KOPT-K1 (cell line): ENCODE data around the gene NOM1.
"Not testable (repeated sequence)": the region's sequence is repeated elsewhere in the genome, so short reads cannot be mapped to it uniquely, and the experiment has no call there.

ENCODE experiments used
- H3K27ac ChIP-seq: fragments of 200-600 bp; sonication (generic); 2 replicates; pipeline ENCODE4 v1.5.1; 2016; ENCODE audit warnings: antibody characterized with exemption, mild to moderate bottlenecking, low read depth, low read length; ENCODE audit not compliant: poor library complexity, severe bottlenecking
- H3K36me3 ChIP-seq: fragments of 200-600 bp; sonication (generic); 2 replicates; pipeline ENCODE4 v1.5.1; 2017; ENCODE audit warnings: antibody characterized with exemption, mild to moderate bottlenecking, low read length, moderate library complexity; ENCODE audit not compliant: insufficient read depth
- H3K9me3 ChIP-seq: fragments of 200-600 bp; sonication (generic); 2 replicates; pipeline ENCODE4 v1.5.1; 2017; ENCODE audit warnings: antibody characterized with exemption, low read length, mild to moderate bottlenecking; ENCODE audit not compliant: insufficient read depth, poor library complexity, severe bottlenecking

Gene NOM1

DNA sequence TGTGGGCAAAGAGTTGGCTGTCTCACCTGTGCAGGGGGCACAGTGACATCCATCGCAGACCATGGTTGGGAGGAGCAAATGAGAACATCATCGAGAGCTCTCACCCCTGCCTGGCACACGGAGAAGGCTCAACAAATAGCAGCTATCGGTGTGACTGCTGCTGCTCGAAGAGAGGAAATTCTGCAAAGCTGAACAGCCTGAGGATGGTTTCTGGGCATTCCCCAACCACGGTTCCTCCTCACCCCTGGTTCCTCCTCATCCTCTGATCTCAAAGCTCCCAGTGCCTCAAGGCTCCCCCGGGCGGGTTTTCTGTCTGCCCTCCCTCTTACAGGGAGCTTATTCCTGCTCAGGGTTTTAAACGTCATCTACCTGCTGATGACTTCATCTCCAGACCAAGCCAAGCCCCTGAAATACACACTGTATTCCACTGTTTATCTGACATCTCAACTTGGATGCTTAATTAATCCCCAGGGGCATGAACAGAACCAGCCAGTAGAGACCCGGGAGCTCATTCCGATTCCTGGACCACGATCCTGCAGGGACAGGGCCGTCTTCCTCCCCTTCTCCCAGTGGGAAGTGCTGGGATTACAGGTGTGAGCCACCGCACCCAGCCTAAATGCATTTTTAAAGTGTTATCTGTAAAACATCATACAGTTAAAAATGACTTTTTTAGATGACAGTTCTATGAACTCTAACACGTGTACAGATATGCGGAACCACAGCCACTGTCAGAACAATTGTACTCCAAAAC lies 19.5 kb upstream of the NOM1 start:
- Histone ChIP-seq H3K9me3 (no peaks in the 10 kb centered on the region), H3K36me3 (no peaks in the 10 kb centered on the region), H3K27ac (no peak overlapping the region)

DNA sequence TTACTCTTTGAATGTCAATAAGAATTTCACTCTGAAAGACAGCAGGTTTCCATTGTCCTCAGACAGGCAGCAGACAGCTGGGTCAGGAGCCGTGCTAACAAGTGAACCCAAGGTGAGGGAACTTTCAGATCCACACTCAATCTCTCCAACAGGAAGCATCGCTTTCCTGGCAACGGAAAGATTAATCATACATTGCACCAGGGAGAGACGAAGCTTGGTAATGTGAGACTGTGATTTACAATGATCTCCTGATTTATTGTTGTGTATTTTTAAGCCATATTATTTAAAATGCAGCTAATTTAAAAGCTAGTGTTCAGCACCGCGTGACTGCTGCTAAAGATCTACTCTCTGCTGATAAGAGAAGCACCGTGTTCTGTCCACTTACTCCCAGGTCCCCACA lies 17.5 kb upstream of the NOM1 start:
- H3K9me3 ChIP-seq = no peaks in the 10 kb centered on the region
- no peak overlapping the region for H3K27ac ChIP-seq
- H3K36me3 ChIP-seq = no peaks in the 10 kb centered on the region

DNA sequence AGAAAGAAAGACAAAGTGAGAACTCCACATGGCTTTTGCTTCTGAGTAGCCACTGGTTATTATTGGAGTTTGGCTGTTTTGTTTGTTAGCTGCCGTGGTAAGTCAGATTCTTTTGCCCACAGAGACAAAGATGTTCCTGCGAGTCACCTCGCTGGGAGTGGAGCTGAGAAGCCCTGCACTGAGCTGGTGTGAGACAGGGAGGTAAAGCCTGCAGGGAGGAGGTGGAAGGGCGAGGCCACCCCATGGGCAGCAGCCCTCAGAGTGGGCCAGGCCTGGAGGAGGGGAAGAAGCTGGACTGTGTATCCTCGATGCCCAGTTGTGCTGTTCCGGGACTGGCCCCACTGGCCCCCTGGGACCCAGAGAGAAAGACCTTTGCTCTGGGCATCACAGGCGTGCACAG lies 14.3 kb upstream of the NOM1 start:
- peaks cover under 1% of the 10 kb centered on the region for H3K9me3 ChIP-seq
- no peak overlapping the region for H3K27ac ChIP-seq
- no peaks in the 10 kb centered on the region for H3K36me3 ChIP-seq

DNA sequence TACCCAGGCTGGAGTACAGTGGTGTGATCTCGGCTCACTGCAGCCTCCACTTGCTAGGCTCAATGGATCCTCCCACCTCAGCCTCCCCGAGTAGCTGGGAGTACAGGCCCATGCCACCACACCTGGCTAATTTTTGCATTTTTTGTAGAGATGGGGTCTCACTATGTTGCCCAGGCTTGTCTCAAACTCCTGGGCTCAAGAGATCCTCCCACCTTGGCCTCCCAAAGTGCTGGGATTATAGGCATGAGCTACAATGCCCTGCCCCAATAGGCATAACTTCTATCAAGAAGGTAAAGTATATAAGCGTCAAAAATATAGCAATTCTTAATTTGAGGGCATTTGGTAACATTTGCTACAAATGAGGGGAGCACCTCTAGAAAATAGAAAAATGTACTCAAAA lies 12.7 kb upstream of the NOM1 start:
- H3K36me3 ChIP-seq, H3K27ac ChIP-seq: not testable (repeated sequence)
- peaks cover 15% of the 10 kb centered on the region for H3K9me3 ChIP-seq

DNA sequence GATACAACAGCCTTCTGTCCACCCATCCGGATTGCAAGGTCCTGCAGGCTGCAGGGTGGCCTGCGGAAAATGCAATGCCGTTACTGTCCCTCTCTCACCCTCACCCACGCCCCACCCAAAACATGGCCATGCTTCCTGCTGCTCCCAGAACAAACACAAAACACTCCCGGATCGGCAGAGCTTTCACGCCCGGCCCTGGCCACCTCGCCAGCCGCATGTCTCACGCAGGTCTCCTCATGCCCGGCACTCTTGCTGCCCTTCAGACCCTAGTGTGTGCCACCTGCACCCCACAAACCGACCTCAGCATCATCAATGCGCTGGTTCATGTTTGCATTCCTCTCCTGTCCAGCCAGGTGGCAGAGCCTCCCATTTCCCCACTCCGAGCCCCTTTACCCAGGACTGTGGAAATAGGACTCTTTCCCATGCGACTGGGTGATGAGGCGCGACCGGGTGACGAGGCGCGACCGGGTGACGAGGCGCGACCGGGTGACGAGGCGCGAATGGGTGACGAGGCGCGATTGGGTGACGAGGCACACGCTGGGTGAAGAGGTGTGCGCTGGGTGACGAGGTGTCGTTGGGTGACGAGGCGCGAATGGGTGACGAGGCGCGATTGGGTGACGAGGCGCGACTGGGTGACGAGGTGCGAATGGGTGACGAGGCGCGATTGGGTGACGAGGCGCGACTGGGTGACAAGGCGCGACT lies 8.9 kb upstream of the NOM1 start:
- peaks cover 24% of the 10 kb centered on the region for H3K9me3 ChIP-seq
- no peaks in the 10 kb centered on the region for H3K36me3 ChIP-seq
- no peak overlapping the region for H3K27ac ChIP-seq

DNA sequence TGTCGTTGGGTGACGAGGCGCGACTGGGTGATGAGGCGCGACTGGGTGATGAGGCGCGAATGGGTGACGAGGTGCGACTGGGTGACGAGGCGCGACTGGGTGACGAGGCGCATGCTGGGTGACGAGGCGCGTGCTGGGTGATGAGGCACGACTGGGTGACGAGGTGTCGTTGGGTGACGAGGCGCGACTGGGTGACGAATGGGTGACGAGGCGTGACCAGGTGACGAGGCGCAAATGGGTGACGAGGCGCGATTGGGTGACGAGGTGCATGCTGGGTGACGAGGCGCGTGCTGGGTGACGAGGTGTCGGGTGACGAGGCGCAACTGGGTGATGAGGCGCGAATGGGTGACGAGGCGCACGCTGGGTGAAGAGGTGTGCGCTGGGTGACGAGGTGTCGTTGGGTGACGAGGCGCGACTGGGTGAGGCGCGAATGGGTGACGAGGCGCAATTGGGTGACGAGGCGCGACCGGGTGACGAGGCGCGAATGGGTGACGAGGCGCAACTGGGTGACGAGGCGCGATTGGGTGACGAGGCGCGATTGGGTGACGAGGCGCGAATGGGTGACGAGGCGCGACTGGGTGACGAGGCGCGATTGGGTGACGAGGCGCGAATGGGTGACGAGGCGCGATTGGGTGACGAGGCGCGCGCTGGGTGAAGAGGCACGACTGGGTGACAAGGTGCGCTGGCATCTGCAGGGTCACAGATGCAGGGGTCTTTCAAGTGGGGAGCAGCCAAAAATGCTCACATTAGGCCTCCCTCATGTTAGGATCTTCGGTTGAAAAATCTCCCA lies 7.9 kb upstream of the NOM1 start:
- H3K9me3 ChIP-seq = peaks cover 24% of the 10 kb centered on the region
- no peaks in the 10 kb centered on the region for H3K36me3 ChIP-seq
- H3K27ac ChIP-seq = no peak overlapping the region

DNA sequence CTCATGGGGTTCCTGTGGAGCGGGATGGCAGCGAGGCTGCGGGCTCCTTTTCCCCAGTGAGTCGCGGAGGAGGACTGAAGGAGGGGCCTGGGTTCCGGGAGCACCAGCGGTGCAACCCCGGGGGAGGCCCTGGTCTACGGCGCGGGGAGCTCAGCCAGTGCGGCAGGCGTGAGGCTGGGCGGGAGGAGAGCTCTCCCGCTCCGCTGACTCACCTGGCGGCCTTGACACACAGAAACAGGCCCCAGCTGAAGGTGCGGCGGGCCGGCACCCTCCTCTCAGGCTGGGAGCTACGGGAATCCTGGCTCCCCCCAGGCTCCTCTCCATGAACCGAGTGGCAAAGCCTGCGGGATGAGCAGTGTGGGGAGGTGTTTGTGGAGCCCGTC lies 6.8 kb upstream of the NOM1 start:
- H3K36me3 ChIP-seq = no peaks in the 10 kb centered on the region
- H3K9me3 ChIP-seq = peaks cover 24% of the 10 kb centered on the region
- H3K27ac ChIP-seq = no peak overlapping the region

DNA sequence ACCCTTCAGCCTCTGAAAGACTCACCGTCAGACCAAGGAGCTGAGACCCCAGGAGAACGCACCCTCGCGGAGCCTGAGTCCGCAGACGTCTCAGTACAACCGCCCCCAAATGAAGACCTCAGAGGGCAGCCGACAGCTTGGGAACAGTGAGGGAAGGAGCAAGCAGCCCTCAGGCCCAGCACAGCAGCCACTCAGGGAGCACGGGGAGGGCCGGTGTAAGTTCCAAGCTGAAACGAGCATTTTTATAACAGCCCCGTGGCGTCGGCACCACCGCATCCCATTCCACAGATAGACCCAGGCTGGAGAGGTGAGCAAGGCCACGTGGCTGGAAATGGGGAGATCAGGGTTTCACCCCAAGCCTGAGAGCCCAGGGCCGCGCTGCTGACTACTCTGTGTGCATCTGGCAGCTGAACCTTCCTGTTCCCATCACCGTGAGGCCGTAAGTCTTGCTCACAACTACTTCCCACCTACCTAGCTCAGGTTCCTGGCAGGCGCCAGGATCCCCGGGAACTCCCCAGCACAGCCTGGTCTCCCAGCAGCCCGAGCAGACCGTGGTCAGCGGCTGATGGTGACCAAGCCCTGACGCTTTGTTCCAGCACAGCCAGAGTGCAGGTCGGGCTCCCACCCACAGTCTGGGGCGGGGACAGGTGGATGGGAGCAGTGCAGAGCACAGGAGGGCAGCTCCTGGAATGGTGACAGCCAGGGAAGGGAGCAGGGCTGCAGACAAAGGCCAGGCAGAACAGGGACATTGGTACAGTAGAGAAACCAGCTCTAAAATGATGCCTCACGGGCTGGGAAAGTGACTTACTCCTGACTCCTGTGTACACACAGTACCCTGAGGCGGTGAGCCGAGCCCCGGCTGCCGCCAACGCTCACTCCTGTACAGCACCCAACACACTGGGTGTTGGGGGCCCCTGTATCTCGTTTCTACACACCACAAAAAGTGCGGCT lies 6.1 kb upstream of the NOM1 start:
- H3K36me3 ChIP-seq = no peaks in the 10 kb centered on the region
- H3K9me3 ChIP-seq = peaks cover 24% of the 10 kb centered on the region
- H3K27ac ChIP-seq = no peak overlapping the region

DNA sequence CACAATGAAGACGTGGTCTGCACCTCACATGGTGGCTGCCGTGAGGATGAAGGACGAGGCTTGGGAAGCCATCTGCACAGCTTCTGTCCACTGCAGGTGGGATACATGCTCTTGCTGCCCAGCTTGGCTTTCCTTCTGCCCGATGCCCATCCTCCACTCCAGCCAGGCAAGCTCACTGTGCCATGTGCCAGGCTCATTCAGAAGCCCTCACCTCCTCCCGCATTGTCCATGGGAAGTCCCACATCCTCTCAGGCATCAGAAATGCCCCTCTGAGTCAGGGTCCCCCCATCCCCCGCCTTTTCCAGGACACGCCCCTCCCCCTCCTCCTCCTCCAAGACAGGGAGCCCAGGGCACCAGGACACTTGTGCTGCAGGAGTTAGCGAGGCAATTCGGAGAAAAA lies 4.6 kb upstream of the NOM1 start:
- Histone ChIP-seq H3K9me3 (peaks cover 24% of the 10 kb centered on the region), H3K27ac (no peak overlapping the region), H3K36me3 (no peaks in the 10 kb centered on the region)

DNA sequence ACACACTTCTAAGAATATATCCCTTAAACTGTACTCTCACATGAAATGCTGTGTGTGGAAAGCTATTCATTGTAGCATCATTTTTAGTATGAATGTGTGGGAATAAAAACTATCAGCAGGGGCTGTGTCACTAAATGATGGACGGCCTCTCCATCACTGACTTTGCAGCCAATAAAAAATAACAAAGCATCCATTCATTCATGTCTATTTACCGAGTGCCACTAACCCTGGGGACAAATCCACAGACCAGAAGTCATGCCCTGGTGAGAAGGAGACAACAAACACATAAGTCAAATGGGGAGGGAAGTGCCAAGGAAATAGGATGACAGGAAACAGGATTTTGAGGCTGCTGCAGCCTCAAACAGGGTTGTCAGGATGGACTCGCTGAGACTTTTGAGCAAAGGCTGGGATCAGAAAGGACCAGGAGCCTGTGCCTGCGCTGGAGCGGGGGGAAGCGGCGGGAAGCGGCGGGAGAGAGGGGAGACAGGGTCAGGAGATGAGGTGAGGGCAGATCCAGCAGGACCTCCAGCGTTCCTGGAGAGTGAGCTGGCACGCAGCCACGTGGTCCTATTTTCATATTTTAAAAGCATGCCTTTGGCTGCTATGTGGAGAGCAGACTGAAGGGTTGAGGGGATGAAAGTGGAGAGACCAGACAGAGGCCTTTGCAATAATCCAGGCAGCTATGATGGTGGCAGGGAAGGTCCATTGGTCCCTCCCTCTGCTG lies 2.2 kb upstream of the NOM1 start:
- Histone ChIP-seq H3K36me3 (peaks cover 4% of the 10 kb centered on the region), H3K27ac (no peak overlapping the region), H3K9me3 (peaks cover 4% of the 10 kb centered on the region)

DNA sequence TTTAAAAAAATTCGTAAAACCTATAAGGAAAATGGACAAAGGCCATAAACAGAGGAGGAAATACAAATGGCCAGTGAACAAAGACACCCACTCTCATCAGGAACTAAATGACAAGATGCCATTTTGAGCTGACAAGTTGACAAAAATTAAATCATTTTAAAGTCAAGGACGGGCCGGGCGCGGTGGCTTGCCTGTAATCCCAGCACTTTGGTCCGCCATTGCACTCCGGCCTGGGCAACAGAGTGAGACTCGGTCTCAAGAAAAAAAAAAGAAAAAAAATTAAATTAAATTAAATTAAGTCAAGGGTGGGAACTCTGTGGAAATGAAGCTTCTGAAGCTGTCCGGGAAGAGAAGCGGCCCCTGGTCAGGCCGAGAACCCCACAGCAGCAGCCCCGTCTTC lies 1.2 kb upstream of the NOM1 start:
- Histone ChIP-seq H3K36me3 (peaks cover 15% of the 10 kb centered on the region), H3K9me3 (no peaks in the 10 kb centered on the region), H3K27ac (no peak overlapping the region)

DNA sequence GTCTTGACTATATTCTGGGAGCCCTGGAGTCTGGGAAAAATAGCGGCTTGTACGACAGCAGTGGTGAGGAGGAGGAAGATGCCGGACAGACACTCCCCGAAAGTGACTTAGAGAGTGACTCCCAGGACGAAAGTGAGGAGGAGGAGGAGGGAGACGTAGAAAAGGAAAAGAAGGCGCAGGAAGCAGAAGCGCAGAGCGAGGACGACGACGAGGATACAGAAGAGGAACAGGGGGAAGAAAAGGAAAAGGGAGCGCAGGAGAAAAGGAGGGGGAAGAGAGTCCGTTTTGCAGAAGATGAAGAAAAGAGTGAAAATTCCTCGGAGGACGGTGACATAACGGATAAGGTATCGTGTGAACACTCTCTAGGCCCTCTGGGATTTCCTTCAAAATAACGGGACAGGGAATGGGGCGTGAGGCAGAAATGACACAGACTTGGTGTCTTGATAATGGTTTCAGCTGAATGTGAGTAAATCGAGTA lies 908 bp downstream of the NOM1 start:
- peak overlapping the region; percentile 71 for H3K27ac ChIP-seq
- H3K9me3 ChIP-seq = no peaks in the 10 kb centered on the region
- H3K36me3 ChIP-seq = peaks cover 36% of the 10 kb centered on the region

DNA sequence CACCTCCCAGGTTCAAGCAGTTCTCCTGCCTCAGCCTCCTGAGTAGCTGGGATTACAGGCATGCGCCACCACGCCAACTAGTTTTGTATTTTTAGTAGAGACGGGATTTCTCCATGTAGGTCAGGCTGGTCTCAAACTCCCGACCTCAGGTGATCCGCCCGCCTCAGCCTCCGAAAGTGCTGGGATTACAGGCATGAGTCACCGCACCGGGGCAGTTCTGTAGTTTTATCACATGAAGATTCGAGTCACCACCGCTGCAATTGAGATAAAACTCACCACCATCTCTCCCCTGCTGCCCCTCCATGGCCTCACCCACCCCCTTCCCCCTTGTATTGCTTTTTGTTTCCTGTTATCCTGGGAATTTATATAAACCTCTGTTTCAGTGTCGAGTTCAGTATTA lies 3.7 kb downstream of the NOM1 start:
- peaks cover 60% of the 10 kb centered on the region for H3K36me3 ChIP-seq
- H3K27ac ChIP-seq, H3K9me3 ChIP-seq: not testable (repeated sequence)

DNA sequence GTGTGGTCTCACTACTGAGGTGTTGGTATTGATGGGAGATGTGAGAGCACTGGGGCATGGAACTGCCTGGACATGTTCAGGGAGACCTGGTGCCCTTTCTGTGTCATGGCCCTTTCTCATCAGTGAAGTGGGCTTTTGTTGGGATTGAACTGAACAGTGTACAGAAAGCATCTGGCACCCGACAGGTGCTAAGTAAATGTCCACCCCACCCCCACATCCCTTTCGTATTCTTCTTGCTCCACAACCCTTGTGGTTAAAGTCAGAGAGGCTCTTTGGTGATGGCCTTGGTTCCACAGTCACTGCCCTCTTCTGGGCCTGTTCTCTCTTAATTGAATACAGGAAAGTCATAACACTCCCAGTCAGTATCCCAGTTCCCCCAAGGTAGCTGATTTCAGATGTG lies 5.4 kb downstream of the NOM1 start:
- no peak overlapping the region for H3K27ac ChIP-seq
- H3K9me3 ChIP-seq = no peaks in the 10 kb centered on the region
- peaks cover 75% of the 10 kb centered on the region for H3K36me3 ChIP-seq
